Measurements from ENCODE around the gene RREB1. TPM values are rescaled to one million over a fixed set of nuclear protein-coding genes. Genes with fewer than 3 reads are reported as not detected.

Gene RREB1
- total RNA-seq, 1 donor from 2014 or later: 41.8 TPM

GRCh38 chr6:7268816-7269555 lies 161.2 kb downstream of the RREB1 start:
- FAIRE-seq (no peak), DNase-seq (ENCODE audit: low read depth) (no peak)

GRCh38 chr6:7269816-7270215 lies 162.1 kb downstream of the RREB1 start:
- no peak for FAIRE-seq

More at GRCh38 chr6:7268816-7269555, 161.2 kb downstream of the RREB1 start:
- H3K9me3 ChIP-seq (ENCODE audit: insufficient read depth, low read depth, low read length): peaks cover 4% of the 10 kb centered on the region
- H3K4me3 ChIP-seq (ENCODE audit: insufficient read depth, low read depth, low read length): no peak overlapping the region
- no peaks in the 10 kb centered on the region for H4K20me1 ChIP-seq (ENCODE audit: insufficient read depth, low read length)
- no peak overlapping the region for H3K27ac ChIP-seq (ENCODE audit: low read depth, low read length)
- TF ChIP-seq EZH2 (IDR thresholded peaks at IDR 0.05; ENCODE audit: insufficient read depth, low read length): no peak
- TF ChIP-seq, protein P1, sequence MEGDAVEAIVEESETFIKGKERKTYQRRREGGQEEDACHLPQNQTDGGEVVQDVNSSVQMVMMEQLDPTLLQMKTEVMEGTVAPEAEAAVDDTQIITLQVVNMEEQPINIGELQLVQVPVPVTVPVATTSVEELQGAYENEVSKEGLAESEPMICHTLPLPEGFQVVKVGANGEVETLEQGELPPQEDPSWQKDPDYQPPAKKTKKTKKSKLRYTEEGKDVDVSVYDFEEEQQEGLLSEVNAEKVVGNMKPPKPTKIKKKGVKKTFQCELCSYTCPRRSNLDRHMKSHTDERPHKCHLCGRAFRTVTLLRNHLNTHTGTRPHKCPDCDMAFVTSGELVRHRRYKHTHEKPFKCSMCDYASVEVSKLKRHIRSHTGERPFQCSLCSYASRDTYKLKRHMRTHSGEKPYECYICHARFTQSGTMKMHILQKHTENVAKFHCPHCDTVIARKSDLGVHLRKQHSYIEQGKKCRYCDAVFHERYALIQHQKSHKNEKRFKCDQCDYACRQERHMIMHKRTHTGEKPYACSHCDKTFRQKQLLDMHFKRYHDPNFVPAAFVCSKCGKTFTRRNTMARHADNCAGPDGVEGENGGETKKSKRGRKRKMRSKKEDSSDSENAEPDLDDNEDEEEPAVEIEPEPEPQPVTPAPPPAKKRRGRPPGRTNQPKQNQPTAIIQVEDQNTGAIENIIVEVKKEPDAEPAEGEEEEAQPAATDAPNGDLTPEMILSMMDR (IDR thresholded peaks at IDR 0.05; ENCODE audit: insufficient read depth, low read depth, low read length): no peak
- H3K36me3 Mint-ChIP-seq (ENCODE audit: low read depth, unreplicated experiment): no peaks in the 10 kb centered on the region
- no peak overlapping the region for H3K4me3 Mint-ChIP-seq (ENCODE audit: unreplicated experiment)
- H3K79me2 ChIP-seq (ENCODE audit: insufficient read depth, low read length): no peaks in the 10 kb centered on the region
- H3K27me3 ChIP-seq (ENCODE audit: insufficient read depth, low read length): no peaks in the 10 kb centered on the region
- no peak overlapping the region for H3K9ac ChIP-seq (ENCODE audit: low read length)
- H2AFZ ChIP-seq (ENCODE audit: low read depth, low read length): no peak overlapping the region
- peaks cover 14% of the 10 kb centered on the region for H3K4me1 ChIP-seq (ENCODE audit: insufficient read depth, low read length)
- no peak overlapping the region for H3K4me2 ChIP-seq (ENCODE audit: low read length)
- H3K36me3 ChIP-seq (ENCODE audit: insufficient read depth, low read length): no peaks in the 10 kb centered on the region
- H3K27me3 Mint-ChIP-seq (ENCODE audit: low read depth, unreplicated experiment): peaks cover 4% of the 10 kb centered on the region
- no peaks in the 10 kb centered on the region for H3K9me3 Mint-ChIP-seq (ENCODE audit: unreplicated experiment)
- H3K4me1 Mint-ChIP-seq (ENCODE audit: low read depth, unreplicated experiment): peaks cover 11% of the 10 kb centered on the region
- no peak overlapping the region for H3K27ac Mint-ChIP-seq (ENCODE audit: unreplicated experiment)

More at GRCh38 chr6:7269816-7270215, 162.1 kb downstream of the RREB1 start:
- TF ChIP-seq EZH2 (IDR thresholded peaks at IDR 0.05; ENCODE audit: insufficient read depth, low read length): no peak
- TF ChIP-seq, protein P1 (IDR thresholded peaks at IDR 0.05; ENCODE audit: insufficient read depth, low read depth, low read length): no peak
- H3K4me3 Mint-ChIP-seq (ENCODE audit: unreplicated experiment): no peak overlapping the region
- peak overlapping the region; percentile 3 for H3K27ac Mint-ChIP-seq (ENCODE audit: unreplicated experiment)
- no peak overlapping the region for H3K4me2 ChIP-seq (ENCODE audit: low read length)
- no peaks in the 10 kb centered on the region for H3K36me3 ChIP-seq (ENCODE audit: insufficient read depth, low read length)
- H3K27me3 Mint-ChIP-seq (ENCODE audit: low read depth, unreplicated experiment): peaks cover 4% of the 10 kb centered on the region
- no peak overlapping the region for H3K9ac ChIP-seq (ENCODE audit: low read length)
- H4K20me1 ChIP-seq (ENCODE audit: insufficient read depth, low read length): no peaks in the 10 kb centered on the region
- no peaks in the 10 kb centered on the region for H3K27me3 ChIP-seq (ENCODE audit: insufficient read depth, low read length)
- no peak overlapping the region for H3K4me3 ChIP-seq (ENCODE audit: insufficient read depth, low read depth, low read length)
- peaks cover 4% of the 10 kb centered on the region for H3K9me3 ChIP-seq (ENCODE audit: insufficient read depth, low read depth, low read length)
- no peak overlapping the region for H3K27ac ChIP-seq (ENCODE audit: low read depth, low read length)
- H3K4me1 Mint-ChIP-seq (ENCODE audit: low read depth, unreplicated experiment): peaks cover 11% of the 10 kb centered on the region
- H3K36me3 Mint-ChIP-seq (ENCODE audit: low read depth, unreplicated experiment): no peaks in the 10 kb centered on the region
- H3K4me1 ChIP-seq (ENCODE audit: insufficient read depth, low read length): peaks cover 14% of the 10 kb centered on the region
- H2AFZ ChIP-seq (ENCODE audit: low read depth, low read length): no peak overlapping the region
- H3K9me3 Mint-ChIP-seq (ENCODE audit: unreplicated experiment): no peaks in the 10 kb centered on the region
- no peaks in the 10 kb centered on the region for H3K79me2 ChIP-seq (ENCODE audit: insufficient read depth, low read length)
- no peak for DNase-seq (ENCODE audit: low read depth)
